Naive thymus-derived CD4-positive, alpha-beta T cell (primary cell): ENCODE measurements around the gene ZBTB49. TPM values are rescaled to one million over a fixed set of nuclear protein-coding genes. Genes with fewer than 3 reads are reported as not detected.
"Not testable (repeated sequence)": the region's sequence is repeated elsewhere in the genome, so short reads cannot be mapped to it uniquely, and the experiment has no call there.

Experiments
- ATAC-seq: fragments of 150-1000 bp; cut with Tn5 transposase; 2 replicates; pipeline ENCODE4 v1.10.0; 2021; ENCODE audit warnings: mild to moderate bottlenecking, moderate library complexity
- CTCF ChIA-PET: fragments of 350-600 bp; sonication (Branson Sonifier 250); formaldehyde crosslinking; loops from one replicate; lab custom pipeline; 2021; ENCODE audit warnings: antibody characterized with exemption; lab: Charles Lee
- POLR2A ChIA-PET: fragments of 350-600 bp; sonication (Branson Sonifier 250); formaldehyde crosslinking; loops from one replicate; lab custom pipeline; 2021; ENCODE audit warnings: antibody characterized with exemption, inconsistent platforms; lab: Charles Lee
- DNase-seq, 9 donors: peaks; one replicate each; pipeline versions ENCODE4 v3.0.0 to v3.0.0-alpha.2; 2020 to 2022; ENCODE audit warnings: mixed read lengths in 1 of 9
- H3K27ac ChIP-seq: one replicate; pipeline ENCODE4 v1.7.0; 2013; ENCODE audit warnings: mild to moderate bottlenecking, low read depth, low read length, moderate library complexity
- H3K27me3 ChIP-seq, 2 donors: one replicate each; pipeline ENCODE4 v1.7.0; 2013; ENCODE audit warnings: low read length in 2 of 2, mild to moderate bottlenecking in 2 of 2, moderate library complexity in 2 of 2; ENCODE audit not compliant: control insufficient read depth in 2 of 2, insufficient read depth in 2 of 2
- H3K36me3 ChIP-seq, 3 experiments: 1 replicate in 2 of 3; 2 replicates in 1 of 3; pipeline ENCODE4 v1.7.0; 2013; ENCODE audit warnings: low read length in 3 of 3, mild to moderate bottlenecking in 3 of 3, moderate library complexity in 1 of 3; ENCODE audit not compliant: insufficient read depth in 3 of 3, control insufficient read depth in 2 of 3
- H3K4me1 ChIP-seq, 2 donors: one replicate each; pipeline ENCODE4 v1.7.0; 2013; ENCODE audit warnings: low read length in 2 of 2, mild to moderate bottlenecking in 2 of 2, moderate library complexity in 1 of 2; ENCODE audit not compliant: control insufficient read depth in 2 of 2, insufficient read depth in 2 of 2
- H3K4me3 ChIP-seq: 2 replicates; pipeline ENCODE4 v1.7.0; 2013; ENCODE audit warnings: mild to moderate bottlenecking, low read length
- H3K9me3 ChIP-seq, 3 experiments: 1 replicate in 2 of 3; 2 replicates in 1 of 3; pipeline ENCODE4 v1.7.0; 2013; ENCODE audit warnings: low read length in 3 of 3; ENCODE audit not compliant: control insufficient read depth in 2 of 3
- H3K27ac Mint-ChIP-seq, 9 donors: one replicate each; pipeline ENCODE4 v1.8.0; 2020 to 2022; ENCODE audit warnings: mixed read lengths in 9 of 9, mild to moderate bottlenecking in 8 of 9, moderate library complexity in 5 of 9, inconsistent platforms in 2 of 9
- H3K27me3 Mint-ChIP-seq, 5 donors: one replicate each; pipeline ENCODE4 v1.8.0; 2021 to 2022; ENCODE audit warnings: mixed read lengths in 5 of 5, mild to moderate bottlenecking in 1 of 5
- H3K36me3 Mint-ChIP-seq, 5 donors: one replicate each; pipeline ENCODE4 v1.8.0; 2020 to 2022; ENCODE audit warnings: mixed read lengths in 5 of 5, mild to moderate bottlenecking in 3 of 5, inconsistent platforms in 1 of 5
- H3K4me1 Mint-ChIP-seq, 7 donors: one replicate each; pipeline ENCODE4 v1.8.0; 2020 to 2022; ENCODE audit warnings: mixed read lengths in 7 of 7, mild to moderate bottlenecking in 3 of 7, inconsistent platforms in 1 of 7
- H3K4me3 Mint-ChIP-seq, 10 donors: one replicate each; pipeline ENCODE4 v1.8.0; 2020 to 2022; ENCODE audit warnings: mild to moderate bottlenecking in 10 of 10, mixed read lengths in 10 of 10, moderate library complexity in 6 of 10, inconsistent platforms in 2 of 10
- H3K9me3 Mint-ChIP-seq, 11 donors: one replicate each; pipeline ENCODE4 v1.8.0; 2020 to 2022; ENCODE audit warnings: mixed read lengths in 11 of 11, mild to moderate bottlenecking in 4 of 11, inconsistent platforms in 1 of 11, moderate library complexity in 1 of 11
- intact Hi-C, 2 donors: fragments of 100-400 bp; cut with micrococcal nuclease; formaldehyde crosslinking; loops; one replicate each; pipeline ENCODE4 v1.15.1; 2023
- polyA plus RNA-seq, 2 donors: library from polyadenylated mRNA; unstranded; fragments of 300-500 nt; fragmentation: Illumina TruSeq; gene quantifications; one replicate each; pipeline ENCODE4 v1.2.3, GENCODE V29; 2021
- total RNA-seq, 6 experiments: library from RNA in 5 of 6; stranded (reverse) in 5 of 6; gene quantifications; 1 replicate in 5 of 6; 2 replicates in 1 of 6; pipeline ENCODE4 v1.2.3 and lab custom pipeline; 2021 to 2026

ZBTB49 gene
- total and polyA plus RNA-seq, 7 experiments from 2014 or later: 2.0 to 16.1 (median 8.0) TPM

GRCh38 chr4:4341861-4342650 is 52.0 kb downstream of the ZBTB49 start:
- intact Hi-C loops: no loop called here
- Histone ChIP-seq H3K36me3 (no peaks in the 10 kb centered on the region), H3K4me3 (no peak overlapping the region), H3K27ac (no peak overlapping the region), H3K27me3 (no peaks in the 10 kb centered on the region), H3K9me3 (no peaks in the 10 kb centered on the region), H3K4me1 (peaks cover 0 to under 1% of the 10 kb centered on the region in 2 donors)
- ATAC-seq (no peak), DNase-seq (no peak)
- Mint-ChIP-seq H3K4me1 (peaks cover 0 to 28% (median 6%) of the 10 kb centered on the region in 7 donors), H3K27ac (peak overlapping the region in 6 of 9 donors; percentile 4 to 26 (median 13)), H3K36me3 (peaks cover 0 to 2% (median 0%) of the 10 kb centered on the region in 5 donors), H3K9me3 (peaks cover 0 to 2% (median 0%) of the 10 kb centered on the region in 11 donors), H3K4me3 (no peak overlapping the region), H3K27me3 (no peaks in the 10 kb centered on the region)
- POLR2A ChIA-PET: no interaction called here
- CTCF ChIA-PET: no interaction called here

GRCh38 chr4:4343038-4343437 is 53.0 kb downstream of the ZBTB49 start:
- Mint-ChIP-seq H3K27ac (peak overlapping the region in 5 of 9 donors; percentile 0 to 26 (median 16)), H3K4me3 (no peak overlapping the region), H3K9me3 (peaks cover 0 to 10% (median 0%) of the 10 kb centered on the region in 11 donors), H3K27me3 (no peaks in the 10 kb centered on the region), H3K4me1 (peaks cover 5 to 38% (median 13%) of the 10 kb centered on the region in 7 donors), H3K36me3 (peaks cover 0 to 4% (median 0%) of the 10 kb centered on the region in 5 donors)
- no peak for DNase-seq
- no peak for ATAC-seq
- Histone ChIP-seq H3K36me3 (no peaks in the 10 kb centered on the region), H3K4me1 (peaks cover under 1 to 8% of the 10 kb centered on the region in 2 donors), H3K27me3 (no peaks in the 10 kb centered on the region), H3K27ac (no peak overlapping the region), H3K4me3 (no peak overlapping the region), H3K9me3 (no peaks in the 10 kb centered on the region)
- ChIA-PET POLR2A (interaction anchor here (1.0 kb wide), 1 partner anchor 44 kb away, joined by 4 read pairs; the partner anchor contains the start of gene NSG1), CTCF (no interaction called here)
- intact Hi-C loops: no loop called here

GRCh38 chr4:4344915-4345527 is 55.0 kb downstream of the ZBTB49 start:
- H3K27me3 Mint-ChIP-seq: no peaks in the 10 kb centered on the region
- peaks cover 0 to 17% (median 3%) of the 10 kb centered on the region in 5 donors for H3K36me3 Mint-ChIP-seq
- no peaks in the 10 kb centered on the region for H3K36me3 ChIP-seq
- no peaks in the 10 kb centered on the region for H3K9me3 ChIP-seq
- ChIA-PET POLR2A (interaction anchor here (1.0 to 1.1 kb wide), 2 partner anchors 7 to 97 kb away, joined by 3 to 4 read pairs; partner anchors contain the start of gene TMEM128), CTCF (interaction anchor here (0.6 to 1.6 kb wide), 3 partner anchors 42 to 97 kb away, joined by 3 to 4 read pairs (median 3); partner anchors contain the start of gene TMEM128)
- H3K4me1 ChIP-seq: peaks cover 5 to 13% of the 10 kb centered on the region in 2 donors
- H3K27ac Mint-ChIP-seq: peak overlapping the region in 6 of 9 donors; percentile 8 to 70 (median 14)
- no peak overlapping the region for H3K4me3 ChIP-seq
- H3K27me3 ChIP-seq: no peaks in the 10 kb centered on the region
- intact Hi-C loops: no loop called here
- ATAC-seq: no peak
- H3K4me1 Mint-ChIP-seq: peaks cover 11 to 56% (median 29%) of the 10 kb centered on the region in 7 donors
- peaks cover 0 to 23% (median 3%) of the 10 kb centered on the region in 11 donors for H3K9me3 Mint-ChIP-seq
- no peak for DNase-seq
- H3K27ac ChIP-seq: no peak overlapping the region
- no peak overlapping the region for H3K4me3 Mint-ChIP-seq

GRCh38 chr4:4347585-4347984 is 57.5 kb downstream of the ZBTB49 start:
- no peak for DNase-seq
- intact Hi-C loops: no loop called here
- CTCF ChIA-PET: interaction anchor here (1.4 kb wide), 1 partner anchor 11 kb away, joined by 5 read pairs; no protein-coding TSS in a partner anchor
- Mint-ChIP-seq H3K27ac (peak overlapping the region; percentile 43 to 97 (median 85)), H3K4me1 (peaks cover 11 to 54% (median 29%) of the 10 kb centered on the region in 7 donors), H3K27me3 (no peaks in the 10 kb centered on the region), H3K4me3 (peak overlapping the region in 5 of 10 donors; percentile 16 to 81 (median 30)), H3K36me3 (peaks cover 0 to 18% (median 3%) of the 10 kb centered on the region in 5 donors), H3K9me3 (peaks cover 0 to 23% (median 3%) of the 10 kb centered on the region in 11 donors)
- Histone ChIP-seq H3K27me3 (no peaks in the 10 kb centered on the region), H3K27ac (no peak overlapping the region), H3K9me3 (no peaks in the 10 kb centered on the region), H3K4me1 (peaks cover 5 to 13% of the 10 kb centered on the region in 2 donors), H3K36me3 (no peaks in the 10 kb centered on the region), H3K4me3 (no peak overlapping the region)
- no peak for ATAC-seq
- POLR2A ChIA-PET: interaction anchor here (0.7 to 1.6 kb wide), 4 partner anchors 12 to 102 kb away, joined by 3 to 4 read pairs (median 4); partner anchors contain the start of gene NSG1

GRCh38 chr4:4348585-4348984 is 58.5 kb downstream of the ZBTB49 start:
- peaks cover 0 to 18% (median 3%) of the 10 kb centered on the region in 5 donors for H3K36me3 Mint-ChIP-seq
- CTCF ChIA-PET: interaction anchor here (0.6 to 1.4 kb wide), 5 partner anchors 10 to 46 kb away, joined by 3 to 5 read pairs (median 3); no protein-coding TSS in a partner anchor
- H3K27me3 ChIP-seq, H3K27me3 Mint-ChIP-seq, H3K36me3 ChIP-seq, H3K9me3 ChIP-seq, H3K4me3 ChIP-seq, H3K27ac ChIP-seq: not testable (repeated sequence)
- peaks cover 7 to 46% (median 29%) of the 10 kb centered on the region in 7 donors for H3K4me1 Mint-ChIP-seq
- POLR2A ChIA-PET: interaction anchor here (0.7 to 2.3 kb wide), 10 partner anchors 9 to 101 kb away, joined by 3 to 7 read pairs (median 3); partner anchors contain the start of genes NSG1 and TMEM128
- H3K27ac Mint-ChIP-seq: peak overlapping the region; percentile 71 to 97 (median 86)
- peak in 7 of 9 donors; percentile 33 to 82 (median 72) for DNase-seq
- H3K4me1 ChIP-seq: peaks cover 5 to 13% of the 10 kb centered on the region in 2 donors
- ATAC-seq: peak; percentile 84
- intact Hi-C loops: loop anchor here in 1 of 2 donors (1.0 kb wide), 4 partner anchors 13 to 194 kb away; partner anchors contain the start of genes LYAR, STX18 and ZBTB49
- H3K4me3 Mint-ChIP-seq: peak overlapping the region; percentile 46 to 82 (median 68)
- H3K9me3 Mint-ChIP-seq: peaks cover 0 to 23% (median 3%) of the 10 kb centered on the region in 11 donors

GRCh38 chr4:4349867-4350266 is 59.8 kb downstream of the ZBTB49 start:
- peaks cover 7 to 42% (median 29%) of the 10 kb centered on the region in 7 donors for H3K4me1 Mint-ChIP-seq
- no peak overlapping the region for H3K4me3 Mint-ChIP-seq
- ChIA-PET POLR2A (interaction anchor here (0.9 to 2.3 kb wide), 2 partner anchors 16 to 102 kb away, joined by 6 to 7 read pairs; partner anchors contain the start of gene TMEM128), CTCF (no interaction called here)
- Histone ChIP-seq H3K4me1 (peaks cover 5 to 13% of the 10 kb centered on the region in 2 donors), H3K36me3 (no peaks in the 10 kb centered on the region), H3K27ac (no peak overlapping the region), H3K27me3 (no peaks in the 10 kb centered on the region), H3K4me3 (no peak overlapping the region), H3K9me3 (no peaks in the 10 kb centered on the region)
- peaks cover 0 to 23% (median 3%) of the 10 kb centered on the region in 11 donors for H3K9me3 Mint-ChIP-seq
- intact Hi-C loops: no loop called here
- no peak for ATAC-seq
- H3K27ac Mint-ChIP-seq: peak overlapping the region in 2 of 9 donors; percentile 84 to 86
- peaks cover 0 to 3% (median 0%) of the 10 kb centered on the region in 5 donors for H3K27me3 Mint-ChIP-seq
- peaks cover 0 to 18% (median 3%) of the 10 kb centered on the region in 5 donors for H3K36me3 Mint-ChIP-seq
- DNase-seq: no peak
